SIG-M5 (cell line): ENCODE results near the gene CSF1R.

Source experiments
- DNase-seq: peaks from one replicate; lab custom pipeline; 2025; lab: John Stamatoyannopoulos, UW

CSF1R gene

GRCh38 chr5:150069672-150070627 lies 16.4 kb downstream of the CSF1R start:
- DNase-seq, result no peak

DNA sequence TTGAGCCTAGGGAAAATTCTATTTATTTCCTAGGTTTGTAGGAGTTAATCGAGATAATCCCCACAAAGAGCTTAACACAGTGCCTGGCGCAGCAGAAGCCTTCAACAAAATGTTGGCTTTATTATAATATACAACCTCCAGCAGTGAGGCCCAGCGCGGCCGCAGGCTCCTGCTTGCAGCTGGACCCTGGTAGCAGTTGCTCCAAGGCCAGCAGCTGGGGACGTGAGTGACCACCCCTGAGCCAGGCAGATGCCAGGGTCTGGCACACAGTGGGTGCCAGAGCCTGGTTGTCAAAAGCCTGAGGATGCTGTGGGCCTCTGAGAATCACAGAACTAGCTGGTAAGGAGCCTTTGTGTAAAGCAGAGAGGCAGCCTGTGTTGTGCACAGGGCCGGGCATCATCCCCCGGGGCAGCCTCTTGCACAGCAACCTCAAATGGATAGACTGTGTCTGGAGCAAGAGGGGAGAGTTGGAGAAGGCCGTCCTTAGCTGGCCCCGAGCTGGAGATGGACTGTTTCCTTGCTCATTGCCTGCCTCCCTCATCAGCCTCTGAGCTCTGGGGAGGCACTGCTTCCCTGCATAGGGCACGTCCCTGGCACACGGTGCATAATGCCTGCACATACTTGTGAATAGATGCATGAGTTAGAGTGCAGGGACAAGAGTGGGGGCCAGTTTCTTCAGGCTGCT lies 17.3 kb downstream of the CSF1R start:
- no peak for DNase-seq

- no peak for DNase-seq
Observed at GRCh38 chr5:150068472-150068871, 17.9 kb downstream of the CSF1R start.

DNA sequence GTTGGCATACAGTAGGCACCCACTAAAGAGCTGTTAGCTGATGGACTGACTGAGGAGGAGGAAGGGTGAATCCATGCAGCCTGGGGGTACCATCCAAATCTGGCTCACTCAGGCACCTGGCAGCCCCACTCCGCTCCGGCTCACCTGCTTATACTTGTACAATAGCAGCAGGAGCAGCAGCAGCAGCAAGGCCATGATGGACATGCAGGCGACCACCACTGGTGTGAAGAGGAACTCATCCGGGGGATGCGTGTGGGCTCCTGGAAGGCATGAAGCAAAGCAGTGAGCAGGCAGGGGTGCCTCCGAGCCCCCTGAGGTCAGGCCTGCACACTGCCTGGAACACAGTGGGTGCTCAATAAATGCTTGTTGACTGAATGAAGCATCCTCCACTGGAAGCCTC lies 18.3 kb downstream of the CSF1R start:
- no peak for DNase-seq

- DNase-seq, result no peak
Observed at GRCh38 chr5:150067405-150067960, 18.9 kb downstream of the CSF1R start.

GRCh38 chr5:150066901-150067396 lies 19.4 kb downstream of the CSF1R start:
- peak; percentile 35 for DNase-seq

DNA sequence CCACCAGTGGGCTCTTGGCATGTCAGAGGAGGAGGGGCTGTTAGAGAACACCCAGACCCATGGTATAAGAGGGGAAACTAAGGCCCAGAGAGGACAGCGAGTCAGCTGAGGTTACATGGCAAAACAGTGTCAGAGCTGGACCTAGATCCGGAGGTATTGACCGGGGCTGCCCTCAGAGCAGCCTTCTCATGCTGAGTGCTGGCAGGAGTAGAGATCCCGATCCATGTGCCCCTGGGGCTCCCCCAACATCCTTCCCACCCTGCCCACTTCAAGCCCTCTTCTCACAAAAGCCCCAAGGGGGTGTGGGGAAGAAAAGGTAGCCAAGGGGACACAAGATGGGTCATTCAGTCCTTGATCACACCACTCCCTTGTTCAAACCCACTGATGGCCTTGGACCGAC lies 19.9 kb downstream of the CSF1R start:
- DNase-seq, result no peak

DNA sequence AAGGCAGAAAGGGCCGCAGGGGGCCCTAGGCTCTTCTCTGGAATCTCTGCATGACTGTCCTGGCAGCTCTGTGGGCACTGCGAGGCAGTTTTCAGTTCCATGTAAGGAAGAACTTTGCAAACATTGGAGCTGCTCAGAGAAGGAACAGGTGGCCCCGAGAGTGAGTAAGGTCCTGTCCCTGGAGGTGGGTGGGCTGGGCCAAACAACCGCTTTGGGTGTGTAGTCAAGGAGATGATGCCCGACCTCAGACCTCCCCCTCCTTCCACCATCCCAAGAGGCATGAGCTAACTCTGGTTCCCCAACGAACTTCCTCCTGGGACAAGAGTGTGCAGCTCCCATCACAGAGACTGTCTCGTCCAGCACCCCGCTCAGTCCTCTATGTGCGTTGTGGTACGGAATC lies 20.5 kb downstream of the CSF1R start:
- no peak for DNase-seq

DNA sequence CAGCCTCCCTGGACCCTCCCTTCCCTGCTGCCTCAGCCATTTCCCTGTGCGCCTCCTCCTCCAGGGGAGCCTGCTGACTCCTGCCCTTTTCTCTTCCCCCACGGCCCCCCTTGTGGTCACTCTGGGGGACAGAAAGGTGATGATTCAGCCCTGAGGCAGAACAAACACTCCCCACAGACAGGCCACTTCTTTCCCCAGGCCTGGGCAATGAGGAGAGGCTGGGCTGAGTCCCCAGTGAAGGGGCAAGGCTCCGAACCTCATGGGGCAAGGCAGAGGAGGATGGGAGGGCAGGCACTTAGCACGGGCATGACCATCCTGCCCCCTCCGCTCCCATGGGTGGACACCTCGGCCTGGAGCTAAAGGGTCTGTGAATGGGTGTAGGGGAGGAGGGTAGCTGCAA lies 21.0 kb downstream of the CSF1R start:
- DNase-seq, result no peak

- DNase-seq, result no peak
Observed at GRCh38 chr5:150064681-150065220, 21.6 kb downstream of the CSF1R start.

DNA sequence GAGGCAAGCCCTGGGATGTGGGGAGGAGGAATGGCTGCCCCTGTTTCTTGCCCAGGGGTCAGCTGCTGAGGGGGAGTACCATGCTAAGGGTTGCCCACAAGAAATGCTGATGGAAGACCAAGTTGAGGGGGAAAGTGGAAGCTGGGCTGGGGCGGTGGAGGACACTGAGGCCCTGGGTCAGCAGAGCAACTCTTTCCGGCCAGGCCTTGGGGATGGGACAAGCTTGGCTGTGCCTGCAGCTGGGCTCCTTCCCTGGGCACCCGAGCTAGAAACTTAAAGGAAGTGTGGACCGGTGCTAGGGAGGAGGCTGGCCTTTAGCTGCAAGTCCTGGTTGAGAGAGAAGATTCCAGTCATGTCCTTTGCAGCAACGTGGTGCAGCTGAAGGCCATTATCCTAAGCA lies 22.7 kb downstream of the CSF1R start:
- no peak for DNase-seq

DNA sequence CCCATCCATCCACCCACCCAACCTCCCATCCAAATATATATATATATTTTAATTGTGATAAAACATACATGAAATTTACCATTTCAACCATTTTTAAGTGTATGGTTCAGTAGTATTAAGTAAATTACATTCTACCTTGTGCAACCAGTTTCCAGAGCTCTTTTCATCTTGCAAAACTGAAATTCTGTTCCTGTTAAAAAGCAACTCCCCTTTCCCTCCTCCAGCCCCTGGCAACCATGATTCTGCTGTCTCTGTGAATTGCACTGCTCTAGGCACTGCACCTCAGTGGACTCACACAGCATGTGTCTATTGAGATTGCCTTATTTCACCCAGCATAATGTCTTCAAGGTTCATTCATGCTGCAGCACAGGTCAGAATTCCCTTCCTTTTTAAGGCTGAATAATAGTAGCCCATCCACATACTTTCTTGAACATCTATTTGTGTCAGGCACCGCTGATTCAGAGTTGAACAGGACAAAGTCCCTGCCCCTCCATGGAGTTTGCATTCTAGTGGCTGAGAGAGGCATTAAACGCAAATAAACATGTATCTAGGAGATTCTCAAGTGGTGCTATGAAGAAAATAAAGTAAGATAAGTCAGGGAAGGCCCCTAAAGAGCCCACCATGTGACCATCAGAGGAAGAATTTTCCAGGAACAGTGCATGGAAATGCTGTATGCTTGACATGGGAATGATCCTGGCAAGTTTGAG lies 24.0 kb downstream of the CSF1R start:
- DNase-seq, result no peak

DNA sequence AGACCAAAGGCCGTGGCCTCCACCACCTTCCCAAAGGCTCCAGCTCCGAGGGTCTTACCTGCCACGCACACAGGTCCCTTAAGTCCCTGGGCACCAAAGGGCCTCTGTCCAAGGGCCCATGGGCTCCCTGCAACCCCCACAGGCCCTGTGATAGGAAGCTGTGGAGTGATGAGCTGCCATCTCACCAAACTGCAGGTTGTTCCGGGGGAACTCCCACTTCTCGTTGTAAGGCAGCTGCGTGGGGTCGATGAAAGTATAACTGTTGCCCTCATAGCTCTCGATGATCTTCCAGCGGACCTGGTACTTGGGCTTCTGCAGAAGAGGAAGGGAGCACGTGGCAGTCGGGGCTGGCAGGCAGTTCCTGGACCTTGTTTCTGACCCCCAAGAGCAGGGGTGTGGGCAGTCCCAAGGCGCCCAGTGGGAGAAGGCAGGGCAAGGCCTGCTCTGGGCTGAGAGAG lies 24.8 kb downstream of the CSF1R start:
- DNase-seq, result no peak

DNA sequence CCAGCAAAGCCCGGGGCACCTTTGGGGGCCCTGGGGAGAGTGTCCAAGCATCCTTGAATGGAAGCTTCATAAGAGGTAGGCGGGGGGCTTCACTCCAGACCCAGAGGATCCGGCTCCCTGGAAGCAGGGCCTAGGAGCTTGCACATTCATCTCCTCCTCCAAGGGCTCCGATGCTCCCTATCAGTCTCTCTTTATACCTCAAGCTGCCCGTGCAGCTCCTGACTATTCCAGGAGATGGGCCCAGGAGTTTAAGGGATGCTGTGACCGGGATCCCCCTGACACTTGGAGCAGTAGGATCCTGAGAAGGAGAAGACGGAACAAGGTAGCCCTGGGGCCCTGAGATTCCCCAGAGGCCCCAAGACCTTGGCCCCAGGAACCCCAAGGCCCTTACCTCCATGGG lies 25.9 kb downstream of the CSF1R start:
- DNase-seq, result no peak

DNA sequence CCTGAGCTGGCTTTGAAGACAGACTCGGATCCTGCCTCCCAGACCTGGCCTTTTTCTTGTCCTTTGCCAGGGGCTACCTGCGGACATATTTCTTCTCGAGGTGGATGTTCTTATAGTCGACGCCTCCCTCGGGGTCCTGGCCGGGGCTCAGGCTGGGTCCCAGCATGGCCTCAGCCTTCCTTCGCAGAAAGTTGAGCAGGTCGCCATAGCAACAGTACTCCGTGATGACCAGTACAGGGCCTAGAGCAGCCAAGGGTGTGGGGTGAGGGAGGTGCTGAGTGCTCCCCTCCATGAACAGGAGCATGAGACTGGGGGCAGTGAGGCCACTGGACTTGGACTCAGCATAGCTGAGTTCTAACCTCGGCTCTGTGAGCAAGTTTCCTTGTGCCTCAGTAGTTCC lies 26.7 kb downstream of the CSF1R start:
- no peak for DNase-seq

DNA sequence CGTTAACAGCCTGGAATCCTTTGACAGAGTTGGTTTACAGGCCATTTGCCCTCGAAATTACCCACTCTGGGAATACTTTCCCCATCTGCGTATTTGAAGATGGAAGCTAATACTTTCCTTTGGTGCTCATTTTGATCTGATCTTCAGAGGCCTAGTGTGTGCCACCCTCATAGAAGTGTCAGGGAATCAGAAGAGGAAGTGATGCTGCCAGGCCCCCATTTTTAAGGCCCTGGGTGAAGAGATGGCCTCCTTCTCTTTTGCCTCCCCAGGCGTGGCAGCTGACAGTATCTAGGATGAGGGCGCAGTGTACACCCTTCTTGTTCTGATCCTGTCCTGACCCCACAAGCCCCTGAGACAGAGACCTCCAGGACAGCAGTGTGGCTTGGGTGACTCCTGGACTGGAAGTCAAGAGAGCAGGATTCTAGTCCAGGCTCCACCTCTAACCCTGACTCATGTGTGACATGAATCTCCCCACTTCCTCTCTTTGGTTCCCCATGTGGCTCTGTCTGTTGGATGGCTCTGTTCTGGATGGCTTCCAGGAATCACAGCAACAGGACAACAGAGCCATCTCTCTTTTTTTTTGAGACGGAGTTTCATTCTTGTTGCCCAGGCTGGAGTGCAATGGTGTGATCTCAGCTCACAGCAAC lies 27.8 kb downstream of the CSF1R start:
- peak; percentile 33 for DNase-seq

DNA sequence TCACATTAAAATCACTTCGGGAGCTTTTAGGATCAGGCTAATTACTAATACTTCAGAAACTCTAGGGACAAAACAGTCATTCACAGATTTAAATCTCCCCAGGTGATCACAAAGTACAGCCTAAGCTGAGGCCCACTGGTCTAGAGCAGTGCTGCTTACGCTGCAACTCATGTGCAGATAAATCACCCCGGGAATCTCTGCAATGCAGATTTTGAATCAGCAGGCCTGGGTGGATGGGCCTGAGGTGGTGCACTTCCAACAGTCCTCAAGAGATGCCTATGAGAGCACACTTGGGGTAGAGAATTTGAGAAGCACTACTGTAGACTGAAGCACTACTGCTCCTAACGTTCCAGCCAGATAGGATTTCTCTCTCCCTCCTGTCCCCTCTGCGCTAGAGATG lies 28.4 kb downstream of the CSF1R start:
- DNase-seq, result no peak

GRCh38 chr5:150057511-150057910 lies 28.8 kb downstream of the CSF1R start:
- no peak for DNase-seq

DNA sequence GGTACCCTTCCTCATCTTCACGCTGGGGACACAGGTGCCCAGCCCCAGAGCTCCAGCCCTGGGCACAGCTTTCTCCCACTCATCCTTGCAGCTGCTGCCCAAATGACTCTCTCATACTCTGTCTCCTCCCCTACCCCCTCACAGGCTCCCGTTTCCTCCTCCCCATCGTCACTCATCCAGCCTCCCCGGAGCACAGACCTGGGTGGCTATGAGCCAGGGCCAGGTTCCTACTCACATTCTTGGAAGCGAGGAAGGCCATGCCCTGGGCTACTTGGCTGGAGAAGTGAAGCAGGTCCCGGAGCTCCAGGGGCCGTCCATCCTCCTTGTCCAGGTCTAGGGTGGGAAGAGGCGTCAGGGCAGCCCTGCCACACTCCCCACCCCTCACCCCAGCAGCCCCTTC lies 29.3 kb downstream of the CSF1R start:
- no peak for DNase-seq

DNA sequence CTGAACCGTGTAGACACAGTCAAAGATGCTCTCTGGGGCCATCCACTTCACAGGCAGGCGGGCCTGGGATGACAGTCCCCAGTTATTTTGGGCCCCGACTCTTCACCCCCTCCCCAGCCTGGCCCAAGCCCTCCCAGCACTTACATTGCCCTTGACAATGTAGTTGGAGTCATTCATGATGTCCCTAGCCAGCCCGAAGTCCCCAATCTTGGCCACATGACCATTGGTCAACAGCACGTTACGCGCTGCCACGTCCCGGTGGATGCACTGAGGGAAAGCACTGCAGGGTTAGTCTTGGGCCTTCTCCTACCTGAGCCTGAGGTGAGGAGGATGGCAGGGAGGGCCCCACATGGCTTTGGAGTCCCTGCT lies 30.3 kb downstream of the CSF1R start:
- no peak for DNase-seq

DNA sequence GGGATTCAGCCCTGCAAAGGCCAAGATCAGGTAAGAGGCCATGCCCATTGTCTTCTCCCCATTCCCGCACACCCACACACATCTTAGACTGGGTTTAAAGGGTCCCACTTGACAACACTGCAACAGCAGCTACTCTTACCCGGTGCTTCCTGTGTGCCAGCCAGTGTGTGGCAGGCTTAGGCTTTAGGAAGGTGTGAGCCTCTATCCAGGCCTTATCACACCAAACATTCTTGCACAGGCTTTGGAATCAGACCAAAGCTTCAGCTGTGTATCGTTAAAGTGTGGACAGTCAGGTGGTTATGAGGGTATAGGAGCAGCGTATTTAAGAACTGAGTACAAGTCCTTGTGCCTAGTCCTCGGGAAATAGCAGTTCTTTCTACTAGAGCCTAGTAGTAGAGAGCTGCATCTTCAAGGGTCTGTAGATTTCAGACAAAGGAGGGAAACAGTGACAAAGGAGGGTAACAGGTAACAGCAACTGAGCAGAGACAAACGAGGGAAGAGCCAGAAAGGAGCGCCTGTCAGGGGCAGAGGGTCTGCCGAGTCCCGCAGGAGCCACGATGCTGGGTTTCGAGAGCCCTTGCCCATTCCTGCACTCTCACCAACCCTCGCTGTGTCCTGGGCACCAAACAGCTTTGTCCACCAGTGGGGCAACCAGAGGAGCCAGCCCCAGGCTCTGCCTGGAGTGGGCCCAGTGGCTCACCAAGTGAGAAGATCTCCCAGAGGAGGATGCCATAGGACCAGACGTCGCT lies 30.9 kb downstream of the CSF1R start:
- DNase-seq, result no peak
